HepG2 (cell line): ENCODE results near the gene ECE2. TPM values are rescaled to one million over a fixed set of nuclear protein-coding genes. Genes with fewer than 3 reads are reported as not detected.

ENCODE experiments used
- CHCHD3 ChIP-seq: sonication (generic); formaldehyde crosslinking; IDR thresholded peaks from 2 replicates; pipeline ENCODE4 v1.8.0; 2022; ENCODE audit warnings: mild to moderate bottlenecking, missing genetic modification reagents, moderate library complexity
- CREM ChIP-seq, 2 experiments: sonication (generic) in 1 of 2; formaldehyde crosslinking in 1 of 2; IDR thresholded peaks; 2 replicates each; pipeline versions ENCODE4 v1.4.0 to v1.6.1; 2016 to 2020; ENCODE audit warnings: antibody characterized with exemption in 1 of 2, mild to moderate bottlenecking in 1 of 2, missing genetic modification reagents in 1 of 2
- EED ChIP-seq: sonication (generic); formaldehyde crosslinking; IDR thresholded peaks from 2 replicates; pipeline ENCODE4 v1.5.0; 2020; ENCODE audit warnings: mild to moderate bottlenecking, missing genetic modification reagents
- HBP1 ChIP-seq: IDR thresholded peaks from 2 replicates; pipeline ENCODE4 v1.6.1; 2016; ENCODE audit warnings: low read depth, control low read depth
- KDM1A ChIP-seq: IDR thresholded peaks from 2 replicates; pipeline ENCODE4 v1.6.1; 2016; ENCODE audit warnings: missing compliant biosample characterization
- NCOA5 ChIP-seq: sonication (generic); formaldehyde crosslinking; IDR thresholded peaks from 2 replicates; pipeline ENCODE4 v1.4.0; 2020; ENCODE audit warnings: missing genetic modification reagents
- NONO ChIP-seq, 2 experiments: fragments of 450-650 bp in 1 of 2; sonication (generic) in 1 of 2; formaldehyde crosslinking in 1 of 2; IDR thresholded peaks in 1 of 2; conservative IDR thresholded peaks in 1 of 2; 2 replicates each; pipeline versions ENCODE4 v1.6.1 to v1.8.0; 2017 to 2022; ENCODE audit warnings: mild to moderate bottlenecking in 1 of 2, missing genetic modification reagents in 1 of 2, moderate library complexity in 1 of 2
- NR2F2 ChIP-seq: IDR thresholded peaks from 2 replicates; pipeline ENCODE4 v1.6.1; 2012; ENCODE audit warnings: low read depth, inconsistent platforms, borderline replicate concordance
- TRAFD1 ChIP-seq: sonication (generic); formaldehyde crosslinking; IDR thresholded peaks from 2 replicates; pipeline ENCODE4 v1.5.1; 2020; ENCODE audit warnings: missing genetic modification reagents, mild to moderate bottlenecking, borderline replicate concordance
- UBTF ChIP-seq: sonication (generic); formaldehyde crosslinking; IDR thresholded peaks from 2 replicates; pipeline ENCODE4 v1.4.0; 2020; ENCODE audit warnings: mild to moderate bottlenecking, missing genetic modification reagents
- ZBTB7A ChIP-seq: sonication (generic); formaldehyde crosslinking; IDR thresholded peaks from 2 replicates; pipeline ENCODE4 v1.8.0; 2022; ENCODE audit warnings: mild to moderate bottlenecking, missing genetic modification reagents
- ZEB1 ChIP-seq: IDR thresholded peaks from 2 replicates; pipeline ENCODE4 v1.6.1; 2012; ENCODE audit warnings: mild to moderate bottlenecking, low read depth, inconsistent platforms; ENCODE audit not compliant: insufficient replicate concordance
- ZIK1 ChIP-seq: sonication (generic); formaldehyde crosslinking; IDR thresholded peaks from 2 replicates; pipeline ENCODE4 v1.5.0; 2020; ENCODE audit warnings: mild to moderate bottlenecking, low read depth, missing genetic modification reagents, borderline replicate concordance
- ZNF121 ChIP-seq: sonication (generic); formaldehyde crosslinking; IDR thresholded peaks from 2 replicates; pipeline ENCODE4 v1.5.0; 2020; ENCODE audit warnings: mild to moderate bottlenecking, missing genetic modification reagents
- ZNF20 ChIP-seq: sonication (generic); formaldehyde crosslinking; IDR thresholded peaks from 2 replicates; pipeline ENCODE4 v1.4.0; 2020; ENCODE audit warnings: mild to moderate bottlenecking, moderate library complexity, missing genetic modification reagents
- ZNF225 ChIP-seq: sonication (generic); formaldehyde crosslinking; IDR thresholded peaks from 2 replicates; pipeline ENCODE4 v1.4.0; 2020; ENCODE audit warnings: mild to moderate bottlenecking, missing genetic modification reagents
- ZNF260 ChIP-seq: sonication (generic); formaldehyde crosslinking; IDR thresholded peaks from 2 replicates; pipeline ENCODE4 v1.4.0; 2020; ENCODE audit warnings: missing genetic modification reagents, low read depth, mild to moderate bottlenecking, borderline replicate concordance
- ZNF331 ChIP-seq: sonication (generic); formaldehyde crosslinking; IDR thresholded peaks from 2 replicates; pipeline ENCODE4 v1.4.0; 2020; ENCODE audit warnings: missing genetic modification reagents
- ZNF432 ChIP-seq: sonication (generic); formaldehyde crosslinking; IDR thresholded peaks from 2 replicates; pipeline ENCODE4 v1.5.0; 2020; ENCODE audit warnings: missing genetic modification reagents, mild to moderate bottlenecking, borderline replicate concordance
- polyA plus RNA-seq, 8 experiments: library from polyadenylated mRNA; depleted of rRNA in 3 of 8; stranded (reverse) in 7 of 8; unstranded in 1 of 8; fragments of >200 nt; fragmentation: Illumina TruSeq in 4 of 8; extraction: Trizol in 4 of 8; gene quantifications; 2 replicates each; pipeline versions ENCODE4 v1.2.1 to v1.2.3, GENCODE V29; 2011 to 2016; ENCODE audit warnings: low read depth in 4 of 8, missing spikeins in 1 of 8, mixed read lengths in 1 of 8; ENCODE audit not compliant: insufficient read depth in 1 of 8
- total RNA-seq, 5 experiments: library from RNA; depleted of rRNA; stranded (reverse); fragments of >200 nt; fragmentation: Illumina TruSeq; extraction: Trizol; gene quantifications; 2 replicates each; pipeline ENCODE4 v1.2.3, GENCODE V29; 2016; ENCODE audit warnings: low read depth in 1 of 5
- TF ChIP-seq, protein P1 (sequence below): IDR thresholded peaks from 2 replicates; pipeline ENCODE4 v1.6.1; 2016; ENCODE audit warnings: missing compliant biosample characterization, missing genetic modification reagents, borderline replicate concordance

ECE2 gene
- total and polyA plus RNA-seq, 2 of the 13 experiments (the other 11 are each of a cell fraction or from before 2014, with no cell fraction given) = not detected

DNA sequence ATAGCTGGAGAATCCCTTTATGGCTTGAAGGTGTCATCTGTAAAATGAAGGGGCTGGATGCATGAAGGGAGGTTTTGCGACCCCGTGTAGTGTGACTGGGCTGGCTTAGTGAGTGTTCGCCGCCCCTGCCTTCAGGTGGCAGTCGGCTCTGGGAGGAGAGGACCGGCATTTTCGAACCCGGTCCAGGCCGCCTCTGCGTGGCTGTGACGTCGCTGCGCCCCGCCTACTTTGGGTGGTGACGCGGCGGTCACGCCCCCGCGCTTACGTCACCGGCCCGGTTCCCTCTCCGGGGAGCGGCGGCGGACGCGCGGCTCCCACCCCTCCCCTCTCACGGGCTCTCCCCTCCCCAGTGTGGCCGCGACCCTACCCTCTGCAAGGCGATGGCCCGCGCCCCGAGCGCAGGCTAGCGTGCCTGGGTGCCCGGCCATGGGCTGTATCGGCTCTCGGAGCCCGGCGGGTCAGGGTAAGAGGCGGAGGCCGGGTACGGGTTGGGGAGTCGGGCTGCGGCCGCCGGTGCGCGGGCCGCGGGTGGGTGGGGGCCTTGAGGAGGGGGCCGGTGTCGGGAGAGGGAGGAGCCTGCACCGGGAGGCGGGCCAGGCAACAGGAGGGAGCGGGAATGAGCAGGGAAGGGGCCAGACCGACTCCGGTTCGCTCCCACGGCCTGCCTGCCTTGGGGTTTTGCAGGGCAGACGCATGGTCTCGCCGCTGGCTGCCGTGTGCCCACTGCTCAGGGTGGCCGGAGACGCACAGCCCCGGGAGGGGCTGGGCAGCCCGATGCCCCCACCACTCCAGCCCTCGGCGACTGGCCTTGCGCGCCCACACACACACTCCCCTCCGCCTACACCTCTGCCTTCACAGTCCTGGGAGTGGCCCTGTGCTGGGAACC is 60.1 kb downstream of the ECE2 start (continued):
- TF ChIP-seq HBP1 (CRISPR knock-in tag) = peak; percentile 77; the same call in 1 of the 2 replicates
- TF ChIP-seq ZNF121 (CRISPR knock-in tag) = no peak
- TF ChIP-seq NONO (IDR thresholded peaks at IDR 0.05) = no peak
- peak; percentile 54; the same call in 1 of the 2 replicates for TF ChIP-seq NONO (CRISPR knock-in tag; conservative IDR thresholded peaks at IDR 0.05)
- 0 out of 2 replicates have a peak, but pooled peaks have one; percentile 28 for TF ChIP-seq ZBTB7A (CRISPR knock-in tag)
- TF ChIP-seq EED (CRISPR knock-in tag) = no peak
- TF ChIP-seq ZNF432 = no peak
- 0 out of 2 replicates have a peak, but pooled peaks have one; percentile 45 for TF ChIP-seq ZNF20
- TF ChIP-seq ZNF331 (CRISPR knock-in tag) = 0 out of 2 replicates have a peak, but pooled peaks have one; percentile 26
- TF ChIP-seq, protein P1, sequence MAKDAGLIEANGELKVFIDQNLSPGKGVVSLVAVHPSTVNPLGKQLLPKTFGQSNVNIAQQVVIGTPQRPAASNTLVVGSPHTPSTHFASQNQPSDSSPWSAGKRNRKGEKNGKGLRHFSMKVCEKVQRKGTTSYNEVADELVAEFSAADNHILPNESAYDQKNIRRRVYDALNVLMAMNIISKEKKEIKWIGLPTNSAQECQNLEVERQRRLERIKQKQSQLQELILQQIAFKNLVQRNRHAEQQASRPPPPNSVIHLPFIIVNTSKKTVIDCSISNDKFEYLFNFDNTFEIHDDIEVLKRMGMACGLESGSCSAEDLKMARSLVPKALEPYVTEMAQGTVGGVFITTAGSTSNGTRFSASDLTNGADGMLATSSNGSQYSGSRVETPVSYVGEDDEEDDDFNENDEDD (CRISPR knock-in tag) = 0 out of 2 replicates have a peak, but pooled peaks have one; percentile 29
- TF ChIP-seq UBTF = no peak; the same call in 1 of the 2 replicates
- no peak for TF ChIP-seq ZEB1
- peak; percentile 84 for TF ChIP-seq CREM (IDR thresholded peaks at IDR 0.05)
- peak; percentile 72 for TF ChIP-seq CREM (CRISPR knock-in tag; IDR thresholded peaks at IDR 0.05)
- peak; percentile 67; the same call in 1 of the 2 replicates for TF ChIP-seq ZIK1
- no peak for TF ChIP-seq NR2F2
- no peak for TF ChIP-seq KDM1A (CRISPR knock-in tag)
- no peak for TF ChIP-seq ZNF260 (CRISPR knock-in tag)
- TF ChIP-seq CHCHD3 (CRISPR knock-in tag) = no peak
- no peak for TF ChIP-seq ZNF225 (CRISPR knock-in tag)
- no peak for TF ChIP-seq TRAFD1 (CRISPR knock-in tag)
- no peak for TF ChIP-seq NCOA5 (CRISPR knock-in tag)
